ENCODE measurements around the gene NR3C1.

DNA sequence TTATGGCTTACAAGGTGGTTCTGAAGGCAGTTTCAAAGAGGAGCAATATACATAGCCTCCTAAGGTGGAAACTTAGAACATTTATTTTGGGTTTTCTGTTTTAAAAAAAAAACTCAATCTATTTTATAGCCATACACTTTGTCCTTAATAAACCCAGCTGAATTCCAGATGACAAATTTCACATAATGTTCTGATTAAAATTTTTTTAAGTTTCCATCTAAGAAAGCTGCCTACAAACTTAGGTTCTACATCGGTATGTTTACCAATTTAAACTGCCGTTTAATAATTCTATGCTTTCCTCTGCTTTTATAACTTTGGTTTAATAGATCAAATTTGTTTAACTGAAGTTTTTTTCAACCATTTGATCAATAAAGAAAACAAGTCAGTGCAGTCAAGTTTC lies 12.5 kb downstream of the NR3C1 start:
- TF ChIP-seq, protein P1, sequence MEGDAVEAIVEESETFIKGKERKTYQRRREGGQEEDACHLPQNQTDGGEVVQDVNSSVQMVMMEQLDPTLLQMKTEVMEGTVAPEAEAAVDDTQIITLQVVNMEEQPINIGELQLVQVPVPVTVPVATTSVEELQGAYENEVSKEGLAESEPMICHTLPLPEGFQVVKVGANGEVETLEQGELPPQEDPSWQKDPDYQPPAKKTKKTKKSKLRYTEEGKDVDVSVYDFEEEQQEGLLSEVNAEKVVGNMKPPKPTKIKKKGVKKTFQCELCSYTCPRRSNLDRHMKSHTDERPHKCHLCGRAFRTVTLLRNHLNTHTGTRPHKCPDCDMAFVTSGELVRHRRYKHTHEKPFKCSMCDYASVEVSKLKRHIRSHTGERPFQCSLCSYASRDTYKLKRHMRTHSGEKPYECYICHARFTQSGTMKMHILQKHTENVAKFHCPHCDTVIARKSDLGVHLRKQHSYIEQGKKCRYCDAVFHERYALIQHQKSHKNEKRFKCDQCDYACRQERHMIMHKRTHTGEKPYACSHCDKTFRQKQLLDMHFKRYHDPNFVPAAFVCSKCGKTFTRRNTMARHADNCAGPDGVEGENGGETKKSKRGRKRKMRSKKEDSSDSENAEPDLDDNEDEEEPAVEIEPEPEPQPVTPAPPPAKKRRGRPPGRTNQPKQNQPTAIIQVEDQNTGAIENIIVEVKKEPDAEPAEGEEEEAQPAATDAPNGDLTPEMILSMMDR (optimal IDR thresholded peaks at IDR 0.05 in 1 of 3, IDR thresholded peaks at IDR 0.05 in 1 of 3, conservative IDR thresholded peaks at IDR 0.05 in 1 of 3; ENCODE audit: extremely low read depth in 1 of 3, insufficient read depth in 2 of 3, low read length in 3 of 3), result no peak
- no peak for TF ChIP-seq EZH2 (IDR thresholded peaks at IDR 0.05; ENCODE audit: low read length)

Data from keratinocyte (primary cell).